ENCODE measurements around the gene NTHL1.

DNA sequence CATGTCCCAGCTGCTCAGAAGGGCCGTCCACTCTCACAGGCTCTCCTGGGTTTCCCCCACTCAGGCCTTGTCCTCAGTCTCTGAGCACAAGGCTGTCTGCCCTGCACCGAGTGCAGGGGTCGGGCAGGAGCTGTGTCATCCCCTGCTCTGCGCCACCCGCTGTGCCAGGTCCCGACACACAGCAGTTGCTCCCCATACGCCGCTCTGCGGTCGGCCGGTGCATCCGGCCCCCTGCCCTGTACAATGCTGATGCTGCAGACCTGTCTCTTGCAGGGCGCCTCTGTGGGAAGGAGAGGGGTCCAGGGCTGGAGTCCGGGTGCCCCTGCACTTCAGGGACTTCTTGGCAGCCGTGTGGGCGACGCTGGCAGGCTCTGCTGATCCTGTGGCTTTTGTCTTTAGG lies 6.3 kb upstream of the NTHL1 start:
- TF ChIP-seq, protein P1, sequence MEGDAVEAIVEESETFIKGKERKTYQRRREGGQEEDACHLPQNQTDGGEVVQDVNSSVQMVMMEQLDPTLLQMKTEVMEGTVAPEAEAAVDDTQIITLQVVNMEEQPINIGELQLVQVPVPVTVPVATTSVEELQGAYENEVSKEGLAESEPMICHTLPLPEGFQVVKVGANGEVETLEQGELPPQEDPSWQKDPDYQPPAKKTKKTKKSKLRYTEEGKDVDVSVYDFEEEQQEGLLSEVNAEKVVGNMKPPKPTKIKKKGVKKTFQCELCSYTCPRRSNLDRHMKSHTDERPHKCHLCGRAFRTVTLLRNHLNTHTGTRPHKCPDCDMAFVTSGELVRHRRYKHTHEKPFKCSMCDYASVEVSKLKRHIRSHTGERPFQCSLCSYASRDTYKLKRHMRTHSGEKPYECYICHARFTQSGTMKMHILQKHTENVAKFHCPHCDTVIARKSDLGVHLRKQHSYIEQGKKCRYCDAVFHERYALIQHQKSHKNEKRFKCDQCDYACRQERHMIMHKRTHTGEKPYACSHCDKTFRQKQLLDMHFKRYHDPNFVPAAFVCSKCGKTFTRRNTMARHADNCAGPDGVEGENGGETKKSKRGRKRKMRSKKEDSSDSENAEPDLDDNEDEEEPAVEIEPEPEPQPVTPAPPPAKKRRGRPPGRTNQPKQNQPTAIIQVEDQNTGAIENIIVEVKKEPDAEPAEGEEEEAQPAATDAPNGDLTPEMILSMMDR (IDR thresholded peaks at IDR 0.05; ENCODE audit: borderline replicate concordance, extremely low read depth, low read length, poor library complexity, severe bottlenecking): no peak
- TF ChIP-seq EZH2 (IDR thresholded peaks at IDR 0.05; ENCODE audit: borderline replicate concordance, low read depth, low read length, severe bottlenecking): no peak

Measured in DND-41 (cell line).